ENCODE results near the gene SUOX.
A peak's percentile ranks its signal among the peaks of the same experiment; 100 is the strongest.

The SUOX gene

GRCh38 chr12:56042843-56043242, 45.8 kb downstream of the SUOX start:
- H3K27ac ChIP-seq (ENCODE audit: poor library complexity, severe bottlenecking) = peak overlapping the region; percentile 64
- TF ChIP-seq, protein P1, sequence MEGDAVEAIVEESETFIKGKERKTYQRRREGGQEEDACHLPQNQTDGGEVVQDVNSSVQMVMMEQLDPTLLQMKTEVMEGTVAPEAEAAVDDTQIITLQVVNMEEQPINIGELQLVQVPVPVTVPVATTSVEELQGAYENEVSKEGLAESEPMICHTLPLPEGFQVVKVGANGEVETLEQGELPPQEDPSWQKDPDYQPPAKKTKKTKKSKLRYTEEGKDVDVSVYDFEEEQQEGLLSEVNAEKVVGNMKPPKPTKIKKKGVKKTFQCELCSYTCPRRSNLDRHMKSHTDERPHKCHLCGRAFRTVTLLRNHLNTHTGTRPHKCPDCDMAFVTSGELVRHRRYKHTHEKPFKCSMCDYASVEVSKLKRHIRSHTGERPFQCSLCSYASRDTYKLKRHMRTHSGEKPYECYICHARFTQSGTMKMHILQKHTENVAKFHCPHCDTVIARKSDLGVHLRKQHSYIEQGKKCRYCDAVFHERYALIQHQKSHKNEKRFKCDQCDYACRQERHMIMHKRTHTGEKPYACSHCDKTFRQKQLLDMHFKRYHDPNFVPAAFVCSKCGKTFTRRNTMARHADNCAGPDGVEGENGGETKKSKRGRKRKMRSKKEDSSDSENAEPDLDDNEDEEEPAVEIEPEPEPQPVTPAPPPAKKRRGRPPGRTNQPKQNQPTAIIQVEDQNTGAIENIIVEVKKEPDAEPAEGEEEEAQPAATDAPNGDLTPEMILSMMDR (IDR thresholded peaks at IDR 0.05; ENCODE audit: poor library complexity, severe bottlenecking) = no peak
- no peak for ATAC-seq (ENCODE audit: low read depth)

GRCh38 chr12:56046027-56046780, 49.1 kb downstream of the SUOX start:
- Histone ChIP-seq H3K36me3 (ENCODE audit: low read depth) (peaks cover 37% of the 10 kb centered on the region), H3K9me3 (ENCODE audit: severe bottlenecking) (no peaks in the 10 kb centered on the region), H3K27me3 (ENCODE audit: insufficient read depth, poor library complexity, severe bottlenecking) (no peaks in the 10 kb centered on the region), H3K27ac (ENCODE audit: poor library complexity, severe bottlenecking) (peak overlapping the region; percentile 19), H3K4me3 (ENCODE audit: severe bottlenecking) (no peak overlapping the region), H3K4me1 (ENCODE audit: insufficient read depth, poor library complexity, severe bottlenecking) (no peaks in the 10 kb centered on the region)
- ATAC-seq (ENCODE audit: low read depth) = no peak
- TF ChIP-seq, protein P1 (IDR thresholded peaks at IDR 0.05; ENCODE audit: poor library complexity, severe bottlenecking) = no peak
- no peak for DNase-seq (ENCODE audit: low spot score)

More at GRCh38 chr12:56042843-56043242, 45.8 kb downstream of the SUOX start:
- Histone ChIP-seq H3K9me3 (ENCODE audit: severe bottlenecking) (no peaks in the 10 kb centered on the region), H3K4me3 (ENCODE audit: severe bottlenecking) (peak overlapping the region; percentile 84), H3K27me3 (ENCODE audit: insufficient read depth, poor library complexity, severe bottlenecking) (no peaks in the 10 kb centered on the region), H3K36me3 (ENCODE audit: low read depth) (peaks cover 37% of the 10 kb centered on the region), H3K4me1 (ENCODE audit: insufficient read depth, poor library complexity, severe bottlenecking) (no peaks in the 10 kb centered on the region)
- no peak for DNase-seq (ENCODE audit: low spot score)

DNA sequence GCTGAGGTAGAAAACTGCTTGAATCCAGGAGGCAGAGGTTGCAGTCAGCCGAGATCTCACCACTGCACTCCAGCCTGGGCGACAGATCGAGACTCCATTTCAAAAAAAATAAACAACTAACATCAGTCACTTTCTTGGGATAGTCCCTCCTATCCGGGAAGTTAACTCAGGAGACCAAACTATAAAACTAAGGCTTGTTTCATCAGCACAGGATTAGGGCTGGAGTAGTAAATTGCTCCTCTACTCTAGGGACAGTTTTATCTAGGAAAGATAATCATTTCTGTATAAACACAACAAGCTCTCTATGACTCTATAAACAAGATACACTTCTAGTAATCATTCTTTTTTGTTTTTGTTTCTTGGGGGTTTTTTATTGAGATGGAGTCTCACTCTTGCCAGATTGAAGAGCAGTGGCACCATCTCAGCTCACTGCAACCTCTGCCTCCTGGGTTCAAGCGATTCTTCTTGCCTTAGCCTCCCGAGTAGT, 56.4 kb downstream of the SUOX start:
- Histone ChIP-seq H3K27me3 (ENCODE audit: insufficient read depth, poor library complexity, severe bottlenecking) (no peaks in the 10 kb centered on the region), H3K4me3 (ENCODE audit: severe bottlenecking) (no peak overlapping the region), H3K27ac (ENCODE audit: poor library complexity, severe bottlenecking) (no peak overlapping the region), H3K4me1 (ENCODE audit: insufficient read depth, poor library complexity, severe bottlenecking) (no peaks in the 10 kb centered on the region), H3K9me3 (ENCODE audit: severe bottlenecking) (no peaks in the 10 kb centered on the region), H3K36me3 (ENCODE audit: low read depth) (no peaks in the 10 kb centered on the region)
- DNase-seq (ENCODE audit: low spot score) = no peak
- ATAC-seq (ENCODE audit: low read depth) = no peak
- TF ChIP-seq, protein P1 (IDR thresholded peaks at IDR 0.05; ENCODE audit: poor library complexity, severe bottlenecking) = no peak

Data from RWPE2 (cell line).